Endothelial cell (in vitro differentiated cells): Measurements from ENCODE around the gene SLC5A12. TPM values are rescaled to one million over a fixed set of nuclear protein-coding genes. Genes with fewer than 3 reads are reported as not detected.
"Not testable (repeated sequence)": the region's sequence is repeated elsewhere in the genome, so short reads cannot be mapped to it uniquely, and the experiment has no call there.

Experiments used
- DNase-seq: peaks from one replicate; pipeline ENCODE4 v3.0.0; 2021; ENCODE audit warnings: low spot score
- H3K27ac Mint-ChIP-seq: one replicate; pipeline ENCODE4 v1.8.0; 2021; ENCODE audit warnings: mixed read lengths, inconsistent platforms; ENCODE audit not compliant: unreplicated experiment
- H3K27me3 Mint-ChIP-seq: one replicate; pipeline ENCODE4 v1.8.0; 2021; ENCODE audit warnings: mild to moderate bottlenecking, moderate library complexity, mixed read lengths, inconsistent platforms; ENCODE audit not compliant: unreplicated experiment
- H3K36me3 Mint-ChIP-seq: one replicate; pipeline ENCODE4 v1.8.0; 2021; ENCODE audit warnings: mild to moderate bottlenecking, low read depth, mixed read lengths, inconsistent platforms; ENCODE audit not compliant: unreplicated experiment
- H3K4me1 Mint-ChIP-seq: one replicate; pipeline ENCODE4 v1.8.0; 2021; ENCODE audit warnings: mild to moderate bottlenecking, mixed read lengths, inconsistent platforms; ENCODE audit not compliant: unreplicated experiment
- H3K4me3 Mint-ChIP-seq: one replicate; pipeline ENCODE4 v1.8.0; 2021; ENCODE audit warnings: mild to moderate bottlenecking, mixed read lengths, inconsistent platforms; ENCODE audit not compliant: unreplicated experiment
- H3K9me3 Mint-ChIP-seq: one replicate; pipeline ENCODE4 v1.8.0; 2021; ENCODE audit warnings: mixed read lengths, inconsistent platforms; ENCODE audit not compliant: unreplicated experiment
- total RNA-seq: library from RNA; stranded (reverse); fragmentation: NEBNext Ultra II Directional; extraction: Animal tissue kit (Norgen Biotek cat#: 25700); gene quantifications from one replicate; pipeline ENCODE4 v1.2.1, GENCODE V29; 2021; ENCODE audit not compliant: unreplicated experiment
- TF ChIP-seq, protein P1 (sequence below): fragments of 200-600 bp; sonication (generic); IDR thresholded peaks from one replicate; pipeline ENCODE4 v1.5.0; 2021; ENCODE audit warnings: antibody characterized with exemption; ENCODE audit not compliant: unreplicated experiment

The SLC5A12 gene
- total RNA-seq, 1 donor from 2014 or later = 0.21 TPM

DNA sequence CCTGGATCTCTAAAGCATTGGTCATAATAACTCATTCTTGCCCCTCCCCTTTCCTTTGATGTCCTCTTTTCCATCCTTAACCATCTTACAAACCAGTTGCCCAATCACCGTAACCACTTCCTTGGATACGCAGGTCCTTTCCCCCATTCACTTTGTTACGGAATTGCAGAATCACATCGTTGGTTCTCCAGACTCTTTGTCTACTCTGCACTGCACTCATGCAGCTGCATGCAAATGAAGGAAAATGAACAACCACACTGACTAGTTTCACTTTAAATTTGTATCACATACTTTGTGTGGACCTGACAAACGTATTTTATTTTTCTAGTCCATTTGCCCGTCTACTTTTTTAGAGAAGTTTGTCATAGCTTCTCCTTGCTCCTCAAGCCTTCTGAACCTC lies 69.9 kb downstream of the SLC5A12 start:
- Mint-ChIP-seq H3K27ac (no peak overlapping the region), H3K36me3 (no peaks in the 10 kb centered on the region), H3K4me1 (peaks cover 14% of the 10 kb centered on the region), H3K4me3 (no peak overlapping the region), H3K27me3 (no peaks in the 10 kb centered on the region), H3K9me3 (no peaks in the 10 kb centered on the region)
- no peak for DNase-seq
- TF ChIP-seq, protein P1, sequence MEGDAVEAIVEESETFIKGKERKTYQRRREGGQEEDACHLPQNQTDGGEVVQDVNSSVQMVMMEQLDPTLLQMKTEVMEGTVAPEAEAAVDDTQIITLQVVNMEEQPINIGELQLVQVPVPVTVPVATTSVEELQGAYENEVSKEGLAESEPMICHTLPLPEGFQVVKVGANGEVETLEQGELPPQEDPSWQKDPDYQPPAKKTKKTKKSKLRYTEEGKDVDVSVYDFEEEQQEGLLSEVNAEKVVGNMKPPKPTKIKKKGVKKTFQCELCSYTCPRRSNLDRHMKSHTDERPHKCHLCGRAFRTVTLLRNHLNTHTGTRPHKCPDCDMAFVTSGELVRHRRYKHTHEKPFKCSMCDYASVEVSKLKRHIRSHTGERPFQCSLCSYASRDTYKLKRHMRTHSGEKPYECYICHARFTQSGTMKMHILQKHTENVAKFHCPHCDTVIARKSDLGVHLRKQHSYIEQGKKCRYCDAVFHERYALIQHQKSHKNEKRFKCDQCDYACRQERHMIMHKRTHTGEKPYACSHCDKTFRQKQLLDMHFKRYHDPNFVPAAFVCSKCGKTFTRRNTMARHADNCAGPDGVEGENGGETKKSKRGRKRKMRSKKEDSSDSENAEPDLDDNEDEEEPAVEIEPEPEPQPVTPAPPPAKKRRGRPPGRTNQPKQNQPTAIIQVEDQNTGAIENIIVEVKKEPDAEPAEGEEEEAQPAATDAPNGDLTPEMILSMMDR = no peak

DNA sequence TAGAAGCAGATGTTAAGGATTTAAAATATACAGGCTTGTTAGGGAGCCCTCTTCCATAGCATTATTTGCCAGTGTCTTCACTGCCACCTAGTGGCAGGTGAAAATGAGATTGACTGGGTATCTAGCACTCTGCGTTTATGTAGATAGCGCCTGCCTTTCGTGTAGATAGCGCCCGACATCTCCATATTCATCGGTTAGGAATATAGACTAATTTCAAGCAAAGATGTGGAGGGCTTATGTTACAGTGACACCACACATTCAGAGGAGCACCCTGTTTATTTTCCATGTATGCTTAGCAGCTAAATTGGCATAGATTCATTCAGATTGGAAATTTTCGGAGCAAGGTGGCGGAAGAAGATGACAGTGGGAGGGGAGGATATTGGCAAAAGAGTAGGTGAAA lies 72.0 kb downstream of the SLC5A12 start:
- DNase-seq = peak; percentile 75
- Mint-ChIP-seq H3K4me3 (no peak overlapping the region), H3K27me3 (no peaks in the 10 kb centered on the region), H3K27ac (no peak overlapping the region), H3K4me1 (peaks cover 11% of the 10 kb centered on the region), H3K9me3 (no peaks in the 10 kb centered on the region), H3K36me3 (no peaks in the 10 kb centered on the region)
- TF ChIP-seq, protein P1 = peak; percentile 78

DNA sequence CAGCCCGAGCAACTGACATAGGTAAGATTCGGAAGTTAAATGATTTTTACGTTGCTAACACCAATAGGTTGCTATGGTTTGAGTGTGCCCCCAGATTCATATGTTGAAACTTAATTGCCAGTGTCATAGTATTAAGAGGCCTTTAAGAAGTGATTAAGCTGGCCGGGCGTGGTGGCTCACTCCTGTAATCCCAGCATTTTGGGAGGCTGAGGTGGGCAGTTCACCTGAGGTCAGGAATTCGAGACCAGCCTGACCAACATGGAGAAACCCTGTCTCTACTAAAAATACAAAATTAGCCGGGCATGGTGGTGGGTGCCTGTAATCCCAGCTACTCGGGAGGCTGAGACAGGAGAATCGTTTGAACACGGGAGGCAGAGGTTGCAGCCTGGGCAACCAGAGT lies 78.5 kb downstream of the SLC5A12 start:
- not testable (repeated sequence) for H3K36me3 Mint-ChIP-seq, H3K4me1 Mint-ChIP-seq, H3K9me3 Mint-ChIP-seq, H3K27me3 Mint-ChIP-seq, H3K27ac Mint-ChIP-seq, H3K4me3 Mint-ChIP-seq, DNase-seq

DNA sequence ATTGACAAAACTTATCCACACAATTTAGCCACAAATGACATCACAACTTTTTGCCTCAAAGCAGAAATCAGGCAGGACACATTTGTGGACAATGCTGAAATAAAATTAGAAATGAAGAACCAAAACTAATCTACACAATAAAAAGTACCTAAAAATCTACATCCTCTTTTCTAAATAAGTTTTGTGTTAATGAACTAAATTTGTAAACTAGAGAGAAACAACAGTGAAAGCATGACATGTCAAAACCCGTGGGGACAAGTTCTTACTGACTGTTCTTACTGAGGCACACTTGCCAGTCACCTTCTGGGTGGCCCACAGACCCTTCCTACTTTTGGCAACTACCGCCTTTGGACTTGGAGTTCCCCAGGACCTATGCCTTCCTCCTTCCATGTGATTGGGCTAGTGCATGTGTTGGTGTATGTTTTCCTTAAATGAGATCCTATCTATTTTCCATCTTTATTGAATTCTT lies 89.1 kb downstream of the SLC5A12 start:
- TF ChIP-seq, protein P1 = no peak
- H3K36me3 Mint-ChIP-seq = no peaks in the 10 kb centered on the region
- H3K4me1 Mint-ChIP-seq = no peaks in the 10 kb centered on the region
- no peak for DNase-seq
- peaks cover 2% of the 10 kb centered on the region for H3K27me3 Mint-ChIP-seq
- H3K27ac Mint-ChIP-seq = no peak overlapping the region
- no peaks in the 10 kb centered on the region for H3K9me3 Mint-ChIP-seq
- no peak overlapping the region for H3K4me3 Mint-ChIP-seq

DNA sequence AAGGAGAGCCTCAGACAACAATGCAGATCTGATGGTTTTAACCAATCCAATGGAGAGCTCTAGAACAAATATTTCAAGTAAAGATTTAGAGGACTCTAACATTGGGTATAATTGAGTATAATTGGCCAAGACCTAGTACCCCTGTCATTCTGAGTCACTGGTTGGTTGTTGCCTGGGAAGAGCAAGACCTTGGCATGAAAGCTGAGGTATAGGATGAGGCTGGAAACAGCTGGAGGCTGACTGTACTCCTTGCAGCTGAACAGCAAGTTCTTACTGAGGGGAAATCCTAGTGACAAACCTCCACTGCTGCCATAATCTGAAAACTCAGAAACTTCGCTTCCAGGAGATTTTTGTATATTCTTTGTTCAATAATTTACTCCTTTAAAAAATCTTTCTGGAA lies 95.5 kb downstream of the SLC5A12 start:
- TF ChIP-seq, protein P1 = no peak

More for the DNA sequence above, 95.5 kb downstream of the SLC5A12 start:
- Mint-ChIP-seq H3K36me3 (no peaks in the 10 kb centered on the region), H3K27ac (no peak overlapping the region), H3K4me3 (no peak overlapping the region), H3K27me3 (no peaks in the 10 kb centered on the region), H3K9me3 (no peaks in the 10 kb centered on the region), H3K4me1 (no peaks in the 10 kb centered on the region)
- no peak for DNase-seq
